Stimulated activated naive B cell treated with anti-CD40 and anti-IgM and Interleukin-4, amounts not matched to agents 10 μg/mL and 1 μg/mL and 100 μg/mL, for 72 hours (primary cell): ENCODE results near the gene ANK3.

Experiments used
- ATAC-seq, 2 donors: fragments of 150-1000 bp; cut with Tn5 transposase; replicated peaks; 2 replicates each; pipeline ENCODE4 v1.10.0; 2021; ENCODE audit warnings: moderate library complexity in 1 of 2
- DNase-seq: peaks from one replicate; pipeline ENCODE4 v3.0.0; 2021
- H3K27ac Mint-ChIP-seq: one replicate; pipeline ENCODE4 v1.8.0; 2022; ENCODE audit warnings: mild to moderate bottlenecking, mixed read lengths
- H3K27me3 Mint-ChIP-seq, 2 donors: one replicate each; pipeline ENCODE4 v1.8.0; 2022; ENCODE audit warnings: mixed read lengths in 2 of 2
- H3K36me3 Mint-ChIP-seq, 2 donors: one replicate each; pipeline ENCODE4 v1.8.0; 2022; ENCODE audit warnings: mixed read lengths in 2 of 2, mild to moderate bottlenecking in 1 of 2
- H3K4me1 Mint-ChIP-seq, 2 donors: one replicate each; pipeline ENCODE4 v1.8.0; 2022; ENCODE audit warnings: mixed read lengths in 2 of 2, mild to moderate bottlenecking in 1 of 2
- H3K4me3 Mint-ChIP-seq, 2 donors: one replicate each; pipeline ENCODE4 v1.8.0; 2022; ENCODE audit warnings: mild to moderate bottlenecking in 2 of 2, mixed read lengths in 2 of 2, moderate library complexity in 1 of 2
- H3K9me3 Mint-ChIP-seq, 2 donors: one replicate each; pipeline ENCODE4 v1.8.0; 2022; ENCODE audit warnings: mixed read lengths in 2 of 2, mild to moderate bottlenecking in 1 of 2

ANK3 gene

DNA sequence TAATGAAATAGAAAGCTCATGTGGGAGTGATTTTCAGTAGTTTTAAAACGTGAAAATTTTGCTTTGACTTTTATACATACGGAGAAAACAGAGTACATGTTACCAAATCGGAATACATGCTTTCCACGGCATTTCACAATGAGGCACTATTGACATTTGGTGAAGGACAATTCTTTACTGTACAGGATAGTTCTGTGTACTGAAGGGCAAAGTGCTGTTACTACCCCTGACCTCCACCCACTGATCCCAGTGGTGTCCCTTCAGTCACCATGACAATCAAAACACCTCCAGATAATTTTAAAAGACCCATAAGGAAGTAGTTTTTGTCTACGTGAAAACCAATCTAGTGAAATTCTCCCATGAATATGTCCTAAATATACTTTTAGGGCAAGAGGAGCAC is 33.1 kb upstream of the ANK3 start:
- Mint-ChIP-seq H3K27me3 (no peaks in the 10 kb centered on the region), H3K4me3 (no peak overlapping the region), H3K27ac (no peak overlapping the region), H3K9me3 (no peaks in the 10 kb centered on the region), H3K36me3 (no peaks in the 10 kb centered on the region), H3K4me1 (peaks cover 6 to 7% of the 10 kb centered on the region in 2 donors)
- DNase-seq: no peak
- no peak for ATAC-seq

DNA sequence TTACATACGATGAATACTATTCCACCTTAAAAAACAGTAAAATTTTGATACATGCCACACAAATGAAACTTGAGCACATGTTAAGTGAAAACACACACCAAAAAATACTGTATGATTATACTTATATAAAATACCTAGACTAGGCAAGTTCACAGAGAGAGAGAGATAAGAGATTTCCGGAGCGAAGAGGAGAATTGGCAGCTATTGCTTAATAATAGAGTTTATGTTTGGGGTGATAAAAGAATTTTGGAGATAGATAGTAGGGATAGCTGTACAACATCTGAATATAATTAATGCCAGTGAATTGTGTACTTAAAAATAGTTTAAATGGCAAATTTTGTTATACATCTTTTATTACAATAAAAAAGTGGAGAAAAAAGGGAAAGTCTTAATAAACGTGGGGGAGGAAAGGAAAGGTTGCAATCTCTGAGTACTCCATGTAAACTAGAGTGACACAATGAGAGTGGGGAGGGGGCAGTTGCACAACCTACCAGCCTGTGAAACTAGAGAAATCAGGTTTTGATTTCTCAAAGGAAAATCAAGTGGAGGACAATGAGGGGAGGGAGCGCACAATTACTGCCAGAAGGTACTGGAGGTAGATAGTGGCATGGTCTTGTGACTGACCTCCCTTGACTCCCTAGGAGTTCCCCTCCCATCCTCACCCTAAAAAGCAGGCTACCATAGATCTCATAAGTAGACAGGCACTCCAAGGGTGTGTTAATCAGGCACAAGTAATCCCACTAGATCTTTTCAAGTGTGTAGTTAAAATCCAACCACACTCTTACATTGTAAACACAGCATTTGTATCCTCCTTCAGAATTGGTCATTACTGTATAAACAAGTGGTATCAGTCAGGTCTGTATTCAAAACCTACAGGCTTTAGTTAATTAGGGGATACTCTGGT is 31.6 kb upstream of the ANK3 start:
- Mint-ChIP-seq H3K4me1 (peaks cover 6 to 11% of the 10 kb centered on the region in 2 donors), H3K27ac (no peak overlapping the region), H3K4me3 (no peak overlapping the region), H3K27me3 (no peaks in the 10 kb centered on the region), H3K9me3 (no peaks in the 10 kb centered on the region), H3K36me3 (no peaks in the 10 kb centered on the region)
- DNase-seq (no peak), ATAC-seq (no peak)

- H3K27me3 Mint-ChIP-seq: no peaks in the 10 kb centered on the region
- no peak for DNase-seq
- peaks cover 0 to 7% of the 10 kb centered on the region in 2 donors for H3K4me1 Mint-ChIP-seq
- H3K9me3 Mint-ChIP-seq: no peaks in the 10 kb centered on the region
- H3K4me3 Mint-ChIP-seq: no peak overlapping the region
- ATAC-seq: no peak
- no peaks in the 10 kb centered on the region for H3K36me3 Mint-ChIP-seq
- no peak overlapping the region for H3K27ac Mint-ChIP-seq
These were observed 29.6 kb upstream of the ANK3 start for GRCh38 chr10:60419249-60419648.

- Mint-ChIP-seq H3K27me3 (no peaks in the 10 kb centered on the region), H3K9me3 (no peaks in the 10 kb centered on the region), H3K4me3 (no peak overlapping the region), H3K36me3 (no peaks in the 10 kb centered on the region), H3K27ac (no peak overlapping the region), H3K4me1 (peaks cover 0 to 7% of the 10 kb centered on the region in 2 donors)
- no peak for DNase-seq
- peak; percentile 34 to 80 for ATAC-seq
These were observed 28.2 kb upstream of the ANK3 start for GRCh38 chr10:60417901-60418300.

DNA sequence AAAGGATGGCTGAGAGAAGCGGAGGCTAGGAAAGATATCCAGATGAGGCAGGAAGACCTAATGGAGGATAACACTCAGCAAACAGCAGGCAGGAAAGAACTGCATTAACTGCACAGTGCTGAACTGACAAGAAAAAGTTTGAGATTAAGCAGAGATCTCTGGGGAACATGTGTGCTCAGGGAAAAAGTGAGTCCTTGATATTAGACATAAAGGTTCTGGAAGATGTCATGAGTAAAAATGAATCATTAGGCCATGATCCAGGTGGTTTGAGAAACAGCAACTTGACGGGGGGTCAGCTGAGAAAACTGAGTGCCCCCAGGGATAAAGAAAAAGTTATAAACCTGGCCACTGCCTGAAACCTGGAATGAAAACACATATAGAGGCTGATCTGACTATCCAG is 27.3 kb upstream of the ANK3 start:
- Mint-ChIP-seq H3K9me3 (no peaks in the 10 kb centered on the region), H3K27ac (peak overlapping the region; percentile 16), H3K36me3 (no peaks in the 10 kb centered on the region), H3K27me3 (peaks cover 0 to 5% of the 10 kb centered on the region in 2 donors), H3K4me3 (no peak overlapping the region), H3K4me1 (peaks cover 0 to 7% of the 10 kb centered on the region in 2 donors)
- ATAC-seq (no peak), DNase-seq (no peak)

- H3K9me3 Mint-ChIP-seq: no peaks in the 10 kb centered on the region
- H3K27ac Mint-ChIP-seq: no peak overlapping the region
- H3K36me3 Mint-ChIP-seq: no peaks in the 10 kb centered on the region
- DNase-seq: no peak
- H3K4me3 Mint-ChIP-seq: no peak overlapping the region
- peaks cover 0 to 7% of the 10 kb centered on the region in 2 donors for H3K4me1 Mint-ChIP-seq
- peaks cover 0 to 21% of the 10 kb centered on the region in 2 donors for H3K27me3 Mint-ChIP-seq
- ATAC-seq: no peak
These were observed 25.4 kb upstream of the ANK3 start for GRCh38 chr10:60414877-60415585.

GRCh38 chr10:60414111-60414510 is 24.4 kb upstream of the ANK3 start:
- no peaks in the 10 kb centered on the region for H3K9me3 Mint-ChIP-seq
- H3K27ac Mint-ChIP-seq: no peak overlapping the region
- no peaks in the 10 kb centered on the region for H3K36me3 Mint-ChIP-seq
- H3K4me3 Mint-ChIP-seq: no peak overlapping the region
- DNase-seq (no peak), ATAC-seq (no peak)
- peaks cover 4 to 26% of the 10 kb centered on the region in 2 donors for H3K27me3 Mint-ChIP-seq
- peaks cover 0 to 7% of the 10 kb centered on the region in 2 donors for H3K4me1 Mint-ChIP-seq

DNA sequence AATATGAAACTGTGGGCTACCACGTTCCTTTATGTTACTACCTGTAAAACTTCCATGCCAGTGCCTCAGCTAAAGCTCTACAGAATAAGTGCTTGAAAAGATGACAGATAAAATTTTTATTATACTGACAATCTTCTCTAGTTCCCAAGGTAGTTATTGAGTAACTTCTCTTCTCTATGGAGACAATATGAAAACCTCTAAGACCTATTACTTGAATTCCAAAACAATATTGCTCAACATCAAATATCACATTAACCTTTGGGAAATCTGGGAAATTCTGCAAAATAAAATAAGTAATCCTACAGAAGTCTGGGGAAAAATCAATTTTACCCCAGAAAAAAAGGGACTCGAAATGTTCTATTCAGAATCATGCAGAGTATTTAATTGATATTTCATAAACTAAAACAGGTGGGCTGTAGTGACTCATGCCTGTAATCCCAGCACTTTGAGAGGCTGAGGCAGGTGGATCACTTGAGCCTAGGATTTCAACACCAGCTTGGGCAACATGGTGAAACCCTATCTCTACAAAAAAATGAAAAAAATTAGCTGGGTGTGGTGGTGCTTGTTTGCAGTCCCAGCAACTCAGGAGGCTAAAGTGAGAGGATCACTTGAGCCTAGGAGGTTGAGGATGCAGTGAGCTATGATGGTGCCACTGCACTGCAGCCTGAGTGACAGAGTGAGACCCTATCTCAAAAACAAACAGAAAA is 23.8 kb upstream of the ANK3 start:
- Mint-ChIP-seq H3K4me1 (peaks cover 0 to 7% of the 10 kb centered on the region in 2 donors), H3K27me3 (peaks cover 4 to 26% of the 10 kb centered on the region in 2 donors), H3K27ac (no peak overlapping the region), H3K36me3 (no peaks in the 10 kb centered on the region), H3K4me3 (no peak overlapping the region), H3K9me3 (no peaks in the 10 kb centered on the region)
- ATAC-seq: no peak
- DNase-seq: no peak

GRCh38 chr10:60410970-60411369 is 21.3 kb upstream of the ANK3 start:
- H3K27ac Mint-ChIP-seq: no peak overlapping the region
- DNase-seq: no peak
- ATAC-seq: no peak
- no peaks in the 10 kb centered on the region for H3K36me3 Mint-ChIP-seq
- H3K4me1 Mint-ChIP-seq: peaks cover 0 to 3% of the 10 kb centered on the region in 2 donors
- peaks cover 4 to 31% of the 10 kb centered on the region in 2 donors for H3K27me3 Mint-ChIP-seq
- no peaks in the 10 kb centered on the region for H3K9me3 Mint-ChIP-seq
- no peak overlapping the region for H3K4me3 Mint-ChIP-seq

DNA sequence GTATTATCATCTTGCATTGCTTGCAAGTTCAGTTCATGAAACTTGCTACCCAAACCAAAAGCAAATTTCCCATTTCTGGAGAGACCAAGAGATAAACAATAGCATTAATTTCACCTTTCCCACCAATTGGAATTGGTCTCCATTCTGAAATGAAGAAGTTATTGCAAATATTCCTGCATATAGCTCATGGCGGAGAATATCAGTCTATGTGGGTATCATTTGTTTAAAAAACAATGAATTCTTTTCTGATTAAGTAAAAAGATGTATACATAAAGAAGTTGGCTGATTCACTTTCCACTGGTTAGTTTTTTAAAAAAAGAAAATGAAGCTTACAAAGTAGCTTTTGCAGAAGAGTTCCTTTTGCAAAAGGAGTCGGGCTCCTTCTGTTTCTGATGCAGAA is 19.5 kb upstream of the ANK3 start:
- ATAC-seq (no peak), DNase-seq (no peak)
- Mint-ChIP-seq H3K36me3 (no peaks in the 10 kb centered on the region), H3K27ac (no peak overlapping the region), H3K27me3 (peaks cover 4 to 31% of the 10 kb centered on the region in 2 donors), H3K4me3 (no peak overlapping the region), H3K9me3 (no peaks in the 10 kb centered on the region), H3K4me1 (peaks cover 0 to 3% of the 10 kb centered on the region in 2 donors)

GRCh38 chr10:60406182-60406581 is 16.5 kb upstream of the ANK3 start:
- ATAC-seq: peak; percentile 71 to 73

GRCh38 chr10:60405172-60405571 is 15.5 kb upstream of the ANK3 start:
- Mint-ChIP-seq H3K27ac (no peak overlapping the region), H3K36me3 (no peaks in the 10 kb centered on the region), H3K9me3 (peaks cover 0 to 3% of the 10 kb centered on the region in 2 donors), H3K4me1 (peaks cover 0 to 3% of the 10 kb centered on the region in 2 donors), H3K4me3 (no peak overlapping the region), H3K27me3 (peaks cover 4 to 11% of the 10 kb centered on the region in 2 donors)
- DNase-seq: no peak
- ATAC-seq: no peak

More at GRCh38 chr10:60406182-60406581, 16.5 kb upstream of the ANK3 start:
- Mint-ChIP-seq H3K4me3 (no peak overlapping the region), H3K27me3 (peaks cover 4 to 22% of the 10 kb centered on the region in 2 donors), H3K9me3 (peaks cover 0 to 3% of the 10 kb centered on the region in 2 donors), H3K36me3 (no peaks in the 10 kb centered on the region), H3K4me1 (peaks cover 0 to 3% of the 10 kb centered on the region in 2 donors), H3K27ac (no peak overlapping the region)
- DNase-seq: no peak

- ATAC-seq (no peak), DNase-seq (no peak)
- H3K9me3 Mint-ChIP-seq: peaks cover 0 to 3% of the 10 kb centered on the region in 2 donors
- no peak overlapping the region for H3K27ac Mint-ChIP-seq
- peaks cover 0 to 3% of the 10 kb centered on the region in 2 donors for H3K4me1 Mint-ChIP-seq
- peaks cover 0 to 5% of the 10 kb centered on the region in 2 donors for H3K27me3 Mint-ChIP-seq
- H3K4me3 Mint-ChIP-seq: no peak overlapping the region
- H3K36me3 Mint-ChIP-seq: no peaks in the 10 kb centered on the region
These were observed 13.6 kb upstream of the ANK3 start for GRCh38 chr10:60403168-60403873.

- H3K4me3 Mint-ChIP-seq: no peak overlapping the region
- peaks cover 0 to 3% of the 10 kb centered on the region in 2 donors for H3K9me3 Mint-ChIP-seq
- ATAC-seq (no peak), DNase-seq (no peak)
- H3K27me3 Mint-ChIP-seq: peaks cover 0 to 4% of the 10 kb centered on the region in 2 donors
- no peaks in the 10 kb centered on the region for H3K36me3 Mint-ChIP-seq
- H3K27ac Mint-ChIP-seq: no peak overlapping the region
- peaks cover 0 to 2% of the 10 kb centered on the region in 2 donors for H3K4me1 Mint-ChIP-seq
These were observed 10.7 kb upstream of the ANK3 start for GRCh38 chr10:60400366-60400765.
